Measurements from ENCODE around the gene MAP6D1. TPM values are rescaled to one million over a fixed set of nuclear protein-coding genes. Genes with fewer than 3 reads are reported as not detected.

The MAP6D1 gene
- total and polyA plus RNA-seq, 2 donors from 2014 or later: 1.4 to 1.5 TPM

DNA sequence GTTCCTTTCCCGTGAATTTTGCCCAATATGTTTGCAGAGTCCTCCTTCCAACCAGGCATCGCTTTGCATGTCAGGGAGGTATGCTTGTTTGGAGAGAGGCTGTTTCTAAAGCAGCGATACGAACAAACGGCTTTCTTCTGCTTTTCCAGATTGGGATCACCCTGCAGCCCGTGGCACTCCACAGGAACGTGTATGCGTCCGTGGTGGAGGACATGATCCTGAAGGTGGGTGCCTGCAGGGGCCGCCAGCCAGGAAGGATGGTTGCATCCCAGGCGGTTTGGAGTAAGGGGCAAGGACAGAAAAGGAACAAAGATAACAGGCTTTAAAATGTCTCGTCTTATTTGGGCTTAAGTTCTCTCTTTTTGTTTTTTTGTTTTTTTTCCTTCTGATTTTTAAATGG, 17.5 kb downstream of the MAP6D1 start:
- intact Hi-C loops (cut with DNase I): no loop called here
- TF ChIP-seq, protein P1, sequence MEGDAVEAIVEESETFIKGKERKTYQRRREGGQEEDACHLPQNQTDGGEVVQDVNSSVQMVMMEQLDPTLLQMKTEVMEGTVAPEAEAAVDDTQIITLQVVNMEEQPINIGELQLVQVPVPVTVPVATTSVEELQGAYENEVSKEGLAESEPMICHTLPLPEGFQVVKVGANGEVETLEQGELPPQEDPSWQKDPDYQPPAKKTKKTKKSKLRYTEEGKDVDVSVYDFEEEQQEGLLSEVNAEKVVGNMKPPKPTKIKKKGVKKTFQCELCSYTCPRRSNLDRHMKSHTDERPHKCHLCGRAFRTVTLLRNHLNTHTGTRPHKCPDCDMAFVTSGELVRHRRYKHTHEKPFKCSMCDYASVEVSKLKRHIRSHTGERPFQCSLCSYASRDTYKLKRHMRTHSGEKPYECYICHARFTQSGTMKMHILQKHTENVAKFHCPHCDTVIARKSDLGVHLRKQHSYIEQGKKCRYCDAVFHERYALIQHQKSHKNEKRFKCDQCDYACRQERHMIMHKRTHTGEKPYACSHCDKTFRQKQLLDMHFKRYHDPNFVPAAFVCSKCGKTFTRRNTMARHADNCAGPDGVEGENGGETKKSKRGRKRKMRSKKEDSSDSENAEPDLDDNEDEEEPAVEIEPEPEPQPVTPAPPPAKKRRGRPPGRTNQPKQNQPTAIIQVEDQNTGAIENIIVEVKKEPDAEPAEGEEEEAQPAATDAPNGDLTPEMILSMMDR (IDR thresholded peaks at IDR 0.05; ENCODE audit: borderline replicate concordance, extremely low read depth, insufficient read depth): no peak
- H3K27ac ChIP-seq (ENCODE audit: low read depth in 2 of 2, low read length in 2 of 2): no peak overlapping the region
- H3K9me3 ChIP-seq (ENCODE audit: control insufficient read depth in 2 of 3, insufficient read depth in 1 of 3, low read length in 3 of 3): no peaks in the 10 kb centered on the region
- DNase-seq (no peak), FAIRE-seq (no peak)
- no peak overlapping the region for H3K4me3 ChIP-seq (ENCODE audit: low read length in 3 of 3)
- H3K4me1 ChIP-seq (ENCODE audit: control insufficient read depth in 2 of 3, insufficient read depth in 2 of 3, low read depth in 1 of 3, low read length in 3 of 3): no peaks in the 10 kb centered on the region
- peaks cover 3 to 26% (median 21%) of the 10 kb centered on the region in 3 donors for H3K36me3 ChIP-seq (ENCODE audit: control insufficient read depth in 2 of 3, insufficient read depth in 3 of 3, low read length in 3 of 3)
- no peaks in the 10 kb centered on the region for H3K27me3 ChIP-seq (ENCODE audit: control insufficient read depth, insufficient read depth, low read length)
- H3K9ac ChIP-seq (ENCODE audit: low read length in 3 of 3): no peak overlapping the region

DNA sequence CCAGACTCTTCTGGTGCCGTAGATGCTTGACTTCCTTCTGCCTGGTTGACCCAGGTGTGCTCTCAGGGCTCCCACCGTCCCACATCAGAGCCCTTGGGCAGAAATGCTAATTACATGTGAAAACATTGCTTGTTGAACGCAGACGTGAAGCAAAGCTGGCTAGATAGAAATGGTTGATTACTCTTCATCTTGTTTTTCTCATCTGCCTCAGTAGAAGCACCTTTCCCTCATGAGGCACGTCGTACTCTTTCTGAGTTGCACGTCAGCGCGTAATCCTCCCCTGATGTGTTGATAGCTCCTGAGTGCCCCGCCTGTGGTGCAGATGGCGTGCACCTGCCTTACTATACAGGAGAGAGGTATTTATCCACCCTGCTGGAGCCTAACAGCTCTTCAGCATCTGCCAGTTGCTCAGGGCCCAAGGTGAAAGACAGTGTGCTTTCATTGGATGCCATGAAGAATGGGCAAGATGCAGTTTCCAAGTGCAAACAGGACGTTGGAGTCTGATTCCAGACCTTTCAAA, 18.1 kb downstream of the MAP6D1 start:
- no peaks in the 10 kb centered on the region for H3K4me1 ChIP-seq (ENCODE audit: control insufficient read depth in 2 of 3, insufficient read depth in 2 of 3, low read depth in 1 of 3, low read length in 3 of 3)
- intact Hi-C loops (cut with DNase I): no loop called here
- no peaks in the 10 kb centered on the region for H3K27me3 ChIP-seq (ENCODE audit: control insufficient read depth, insufficient read depth, low read length)
- no peak overlapping the region for H3K4me3 ChIP-seq (ENCODE audit: low read length in 3 of 3)
- peaks cover 3 to 29% (median 22%) of the 10 kb centered on the region in 3 donors for H3K36me3 ChIP-seq (ENCODE audit: control insufficient read depth in 2 of 3, insufficient read depth in 3 of 3, low read length in 3 of 3)
- TF ChIP-seq, protein P1 (IDR thresholded peaks at IDR 0.05; ENCODE audit: borderline replicate concordance, extremely low read depth, insufficient read depth): no peak
- no peak overlapping the region for H3K27ac ChIP-seq (ENCODE audit: low read depth in 2 of 2, low read length in 2 of 2)
- FAIRE-seq: no peak
- no peaks in the 10 kb centered on the region for H3K9me3 ChIP-seq (ENCODE audit: control insufficient read depth in 2 of 3, insufficient read depth in 1 of 3, low read length in 3 of 3)
- no peak for DNase-seq
- H3K9ac ChIP-seq (ENCODE audit: low read length in 3 of 3): no peak overlapping the region

GRCh38 chr3:183802989-183803388, 22.4 kb downstream of the MAP6D1 start:
- Histone ChIP-seq H3K36me3 (ENCODE audit: control insufficient read depth in 2 of 3, insufficient read depth in 3 of 3, low read length in 3 of 3) (peaks cover 4 to 49% (median 41%) of the 10 kb centered on the region in 3 donors), H3K9ac (ENCODE audit: low read length in 3 of 3) (no peak overlapping the region), H3K4me3 (ENCODE audit: low read length in 3 of 3) (no peak overlapping the region), H3K4me1 (ENCODE audit: control insufficient read depth in 2 of 3, insufficient read depth in 2 of 3, low read depth in 1 of 3, low read length in 3 of 3) (no peaks in the 10 kb centered on the region), H3K9me3 (ENCODE audit: control insufficient read depth in 2 of 3, insufficient read depth in 1 of 3, low read length in 3 of 3) (no peaks in the 10 kb centered on the region), H3K27me3 (ENCODE audit: control insufficient read depth, insufficient read depth, low read length) (no peaks in the 10 kb centered on the region), H3K27ac (ENCODE audit: low read depth in 2 of 2, low read length in 2 of 2) (no peak overlapping the region)
- FAIRE-seq (no peak), DNase-seq (no peak)
- TF ChIP-seq, protein P1 (IDR thresholded peaks at IDR 0.05; ENCODE audit: borderline replicate concordance, extremely low read depth, insufficient read depth): no peak
- intact Hi-C loops (cut with DNase I): no loop called here

GRCh38 chr3:183801601-183802000, 23.8 kb downstream of the MAP6D1 start:
- Histone ChIP-seq H3K9me3 (ENCODE audit: control insufficient read depth in 2 of 3, insufficient read depth in 1 of 3, low read length in 3 of 3) (no peaks in the 10 kb centered on the region), H3K27me3 (ENCODE audit: control insufficient read depth, insufficient read depth, low read length) (no peaks in the 10 kb centered on the region), H3K4me1 (ENCODE audit: control insufficient read depth in 2 of 3, insufficient read depth in 2 of 3, low read depth in 1 of 3, low read length in 3 of 3) (no peaks in the 10 kb centered on the region), H3K9ac (ENCODE audit: low read length in 3 of 3) (no peak overlapping the region), H3K36me3 (ENCODE audit: control insufficient read depth in 2 of 3, insufficient read depth in 3 of 3, low read length in 3 of 3) (peaks cover 4 to 44% (median 37%) of the 10 kb centered on the region in 3 donors), H3K4me3 (ENCODE audit: low read length in 3 of 3) (no peak overlapping the region), H3K27ac (ENCODE audit: low read depth in 2 of 2, low read length in 2 of 2) (no peak overlapping the region)
- DNase-seq (no peak), FAIRE-seq (no peak)
- TF ChIP-seq, protein P1 (IDR thresholded peaks at IDR 0.05; ENCODE audit: borderline replicate concordance, extremely low read depth, insufficient read depth): no peak
- intact Hi-C loops (cut with DNase I): no loop called here
